ENCODE data around the gene CACNA2D2. TPM values are rescaled to one million over a fixed set of nuclear protein-coding genes. Genes with fewer than 3 reads are reported as not detected.

CACNA2D2 gene
- total RNA-seq, 1 experiment from 2014 or later: 27.7 TPM

DNA sequence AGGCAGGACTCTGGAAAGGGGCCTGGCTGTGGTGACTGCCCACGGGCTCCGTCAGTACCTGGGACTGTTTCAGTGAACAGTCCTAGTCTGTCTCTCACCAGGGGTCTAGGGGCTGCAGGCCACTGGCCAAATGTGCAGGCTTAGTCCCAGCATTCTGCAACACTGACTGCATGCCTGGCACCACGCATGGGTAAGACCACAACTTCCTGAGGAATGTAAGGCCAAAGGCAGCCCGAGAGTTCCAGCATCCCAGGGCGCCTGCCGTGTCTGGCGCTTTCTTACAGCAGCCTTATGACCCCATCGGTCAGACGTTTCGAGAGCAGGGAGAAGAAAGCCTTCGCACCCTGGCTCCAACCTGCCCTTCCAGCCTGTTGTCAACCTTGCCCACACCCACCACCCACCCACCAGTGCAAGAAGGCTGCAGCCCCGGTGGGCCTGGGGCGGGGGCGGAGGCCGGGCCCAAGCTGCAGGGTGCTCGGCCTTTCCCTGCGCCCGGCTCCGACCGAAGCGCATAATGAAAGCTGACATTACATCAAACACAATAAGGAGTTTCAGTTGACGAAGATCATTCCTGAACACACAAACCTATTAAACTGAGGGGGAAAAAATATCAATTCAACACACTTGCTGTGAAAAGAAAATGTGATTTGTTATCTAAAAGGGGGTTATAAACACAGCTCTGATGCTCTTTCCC is 114.6 kb downstream of the CACNA2D2 start:
- Histone ChIP-seq H3T11ph (ENCODE audit: low read length) (no peak overlapping the region), H3K9me3 (ENCODE audit: control insufficient read depth, low read depth, low read length) (no peaks in the 10 kb centered on the region), H2AK5ac (ENCODE audit: insufficient read length, low read length) (no peak overlapping the region), H2BK120ac (ENCODE audit: low read depth, low read length, poor library complexity, severe bottlenecking) (no peak overlapping the region), H2AFZ (ENCODE audit: low read length) (no peak overlapping the region), H4K91ac (ENCODE audit: insufficient read length, low read depth, low read length) (no peak overlapping the region), H4K20me1 (ENCODE audit: control insufficient read depth, insufficient read depth, insufficient read length) (peaks cover 2% of the 10 kb centered on the region), H3K56ac (ENCODE audit: insufficient read length, low read depth, low read length) (no peak overlapping the region), H4K5ac (ENCODE audit: insufficient read length, low read depth, low read length) (no peak overlapping the region), H3K4me1 (ENCODE audit: insufficient read depth, low read length) (no peaks in the 10 kb centered on the region), H2BK5ac (ENCODE audit: insufficient read length, low read length) (no peak overlapping the region), H3K4me2 (ENCODE audit: insufficient read depth, insufficient read length, low read length) (no peak overlapping the region), H3K9ac (ENCODE audit: extremely low read depth, insufficient read length, low read length) (no peak overlapping the region), H2BK12ac (ENCODE audit: insufficient read length, low read depth, low read length) (no peak overlapping the region), H3K27ac (ENCODE audit: insufficient read length, low read depth, low read length) (no peak overlapping the region), H4K8ac (replicated peaks; ENCODE audit: insufficient read length, low read depth, low read length) (no peak overlapping the region), H3K27me3 (ENCODE audit: insufficient read depth, low read length) (no peaks in the 10 kb centered on the region), H3K18ac (ENCODE audit: insufficient read length, low read depth, low read length) (no peak overlapping the region), H3K79me2 (ENCODE audit: insufficient read depth, low read length) (no peaks in the 10 kb centered on the region), H3K23ac (ENCODE audit: insufficient read length, low read depth, low read length) (no peak overlapping the region), H2BK20ac (ENCODE audit: low read depth, low read length, poor library complexity, severe bottlenecking) (no peak overlapping the region), H3K79me1 (ENCODE audit: insufficient read depth, low read depth, low read length, poor library complexity, severe bottlenecking) (no peaks in the 10 kb centered on the region), H2BK15ac (ENCODE audit: low read depth, low read length) (no peak overlapping the region), H3K14ac (ENCODE audit: insufficient read depth, low read length) (no peak overlapping the region), H3K4ac (ENCODE audit: low read depth, low read length) (no peak overlapping the region), H3K23me2 (ENCODE audit: insufficient read length, low read depth, low read length, poor library complexity, severe bottlenecking) (no peaks in the 10 kb centered on the region)
- WGBS (ENCODE audit: extremely low coverage, insufficient read length, low lambda C conversion rate): no CpG with 5 or more reads among the region's 22 CpGs
- TF ChIP-seq, protein P1, sequence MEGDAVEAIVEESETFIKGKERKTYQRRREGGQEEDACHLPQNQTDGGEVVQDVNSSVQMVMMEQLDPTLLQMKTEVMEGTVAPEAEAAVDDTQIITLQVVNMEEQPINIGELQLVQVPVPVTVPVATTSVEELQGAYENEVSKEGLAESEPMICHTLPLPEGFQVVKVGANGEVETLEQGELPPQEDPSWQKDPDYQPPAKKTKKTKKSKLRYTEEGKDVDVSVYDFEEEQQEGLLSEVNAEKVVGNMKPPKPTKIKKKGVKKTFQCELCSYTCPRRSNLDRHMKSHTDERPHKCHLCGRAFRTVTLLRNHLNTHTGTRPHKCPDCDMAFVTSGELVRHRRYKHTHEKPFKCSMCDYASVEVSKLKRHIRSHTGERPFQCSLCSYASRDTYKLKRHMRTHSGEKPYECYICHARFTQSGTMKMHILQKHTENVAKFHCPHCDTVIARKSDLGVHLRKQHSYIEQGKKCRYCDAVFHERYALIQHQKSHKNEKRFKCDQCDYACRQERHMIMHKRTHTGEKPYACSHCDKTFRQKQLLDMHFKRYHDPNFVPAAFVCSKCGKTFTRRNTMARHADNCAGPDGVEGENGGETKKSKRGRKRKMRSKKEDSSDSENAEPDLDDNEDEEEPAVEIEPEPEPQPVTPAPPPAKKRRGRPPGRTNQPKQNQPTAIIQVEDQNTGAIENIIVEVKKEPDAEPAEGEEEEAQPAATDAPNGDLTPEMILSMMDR (conservative IDR thresholded peaks at IDR 0.05): no peak; the same call in 2 of the 3 replicates
- no peak overlapping the region for H3K27ac Mint-ChIP-seq
- H3K27me3 Mint-ChIP-seq (ENCODE audit: low read depth): no peaks in the 10 kb centered on the region; the same call in 1 of the 2 replicates
- DNase-seq: no peak
- H3K36me3 Mint-ChIP-seq (ENCODE audit: insufficient read depth in 1 of 3, low read depth in 3 of 3): 0 out of 7 replicates have a peak, but pooled peaks cover 0 to 4% (median 0%) of the 10 kb centered on the region in 3 experiments
- H3K9me3 Mint-ChIP-seq: no peaks in the 10 kb centered on the region
- H3K4me3 Mint-ChIP-seq: no peak overlapping the region
- 0 out of 4 replicates have a peak, but pooled peaks cover 0 to 6% of the 10 kb centered on the region in 2 experiments for H3K4me1 Mint-ChIP-seq
